GM19455 (cell line): ENCODE data around the gene OXCT2.
"Not testable (repeated sequence)": the region's sequence is repeated elsewhere in the genome, so short reads cannot be mapped to it uniquely, and the experiment has no call there.

Source experiments
- ATAC-seq: cut with Tn5 transposase; IDR thresholded peaks from one replicate; pipeline ENCODE4 v1.9.1; 2021; ENCODE audit not compliant: unreplicated experiment

The OXCT2 gene

DNA sequence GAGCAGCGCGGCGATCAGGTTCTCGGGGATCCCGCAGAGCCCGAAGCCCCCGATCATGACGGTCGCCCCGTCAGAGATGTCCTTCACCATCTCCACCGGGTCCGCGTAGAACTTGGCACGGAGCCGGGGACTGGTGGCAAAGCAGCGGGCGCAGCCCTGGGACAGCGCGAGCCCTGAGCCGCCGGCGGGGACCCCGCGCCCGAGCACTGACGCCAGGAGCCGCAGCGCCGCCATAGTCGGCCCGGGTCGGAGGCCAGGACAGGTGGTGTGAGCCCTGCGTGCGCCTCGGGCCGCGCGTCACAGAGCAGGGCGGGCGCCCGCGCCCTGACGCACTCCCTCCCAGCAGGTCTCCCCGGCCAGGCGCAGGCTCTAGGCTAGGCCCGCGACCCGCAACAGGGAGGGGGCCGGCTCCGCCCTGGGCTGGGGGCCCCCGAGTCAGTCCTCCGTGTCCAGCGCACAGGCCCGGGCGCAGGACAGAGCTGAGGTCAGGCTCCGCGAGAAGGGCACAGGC is at the start of gene OXCT2:
TSS of gene OXCT2 (minus strand) at position 327 of the 511 bp plus-strand sequence. CDS start at position 234, 93 bp downstream.
- not testable (repeated sequence) for ATAC-seq

DNA sequence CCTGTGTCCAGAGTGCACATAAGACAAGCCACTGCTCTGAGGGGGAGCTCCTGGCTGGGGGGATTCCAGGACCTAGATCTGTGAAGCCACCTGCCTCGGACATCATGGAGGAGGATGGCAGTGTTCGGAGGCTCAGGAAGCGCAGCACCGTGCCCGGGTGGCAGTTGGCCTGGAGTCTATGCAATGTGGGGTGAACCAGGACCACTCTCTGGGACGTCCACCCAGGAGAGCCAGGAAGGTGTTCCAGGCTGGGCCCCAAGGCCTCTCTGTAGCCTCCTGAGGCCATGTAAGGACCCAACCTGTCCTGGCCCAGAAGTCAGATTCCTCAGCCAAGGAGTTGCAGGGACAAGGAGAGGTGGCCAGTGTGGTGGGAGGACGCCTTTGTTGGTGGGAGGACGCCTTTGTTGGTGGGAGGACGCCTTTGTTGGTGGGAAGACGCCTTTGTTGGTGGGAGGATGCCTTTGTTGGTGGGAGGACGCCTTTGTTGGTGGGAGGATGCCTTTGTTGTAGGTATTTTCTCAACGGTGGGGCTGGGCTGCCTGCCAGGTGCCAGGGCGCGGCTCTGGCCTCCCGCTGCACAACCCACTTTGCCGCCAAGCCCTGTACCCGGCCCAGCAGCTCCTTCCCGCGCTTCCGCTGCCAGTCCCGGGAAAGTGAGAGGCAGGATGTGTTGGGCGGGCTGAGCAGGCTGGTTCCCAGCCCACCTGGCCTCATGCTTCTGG is 48.1 kb upstream of the OXCT2 start:
- no peak for ATAC-seq

DNA sequence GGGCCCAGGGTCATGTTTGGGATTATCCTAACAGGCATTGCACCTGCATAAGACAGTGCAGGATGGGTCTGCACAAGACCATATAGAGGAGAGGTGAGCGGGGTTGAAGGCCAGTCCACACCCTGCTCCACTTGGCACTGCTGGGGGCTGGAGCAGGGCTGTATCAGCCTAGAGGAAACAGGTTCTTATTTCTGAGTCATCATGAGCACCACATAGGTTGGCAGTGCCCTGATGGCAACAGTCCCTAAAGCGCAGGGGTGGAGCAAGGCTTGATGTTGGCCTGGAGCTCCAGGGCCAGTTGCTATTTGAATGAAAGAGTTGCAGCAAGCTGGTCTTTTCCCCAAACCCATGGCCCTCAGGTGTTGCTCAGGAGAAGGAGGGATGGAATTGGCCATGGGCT is 47.3 kb upstream of the OXCT2 start:
- no peak for ATAC-seq

DNA sequence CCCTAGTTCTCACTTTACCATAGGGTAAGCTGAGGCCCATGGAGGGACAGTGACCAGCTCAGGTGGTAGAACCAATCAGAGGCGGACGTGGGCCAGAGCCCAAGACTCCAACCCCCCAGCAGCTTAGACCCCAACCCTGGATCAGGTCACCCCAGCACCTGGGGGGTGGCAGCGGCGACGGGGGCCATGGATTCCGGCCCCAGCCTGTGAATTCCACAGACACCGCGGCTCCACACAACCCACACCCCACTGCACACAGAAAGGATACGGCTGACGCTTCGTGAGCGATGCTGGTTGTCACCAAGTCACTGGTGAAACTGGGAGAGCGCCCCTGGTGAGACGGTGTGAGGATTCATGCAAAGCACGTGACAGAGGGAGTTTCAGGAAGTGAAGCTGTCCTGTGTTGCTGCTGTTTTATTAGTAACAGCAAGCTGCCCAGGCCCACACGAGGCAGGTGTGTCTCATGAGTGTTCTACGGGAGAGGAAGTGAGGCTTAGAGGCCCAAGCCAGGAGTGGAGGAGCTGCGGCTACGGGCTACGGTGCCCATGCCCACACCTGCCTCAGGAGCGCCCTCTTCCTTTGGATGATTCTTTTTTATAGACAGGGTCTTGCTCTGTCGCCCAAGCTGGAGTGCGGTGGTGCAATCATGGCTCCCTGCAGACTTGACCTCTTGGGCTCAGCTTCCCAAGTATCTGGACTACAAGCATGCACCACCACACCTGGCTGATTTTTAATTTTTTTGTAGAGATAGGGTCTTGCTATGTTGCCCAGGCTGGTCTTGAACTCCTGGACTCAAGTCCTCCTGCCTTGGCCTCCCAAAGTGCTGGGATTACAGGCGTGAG is 46.2 kb upstream of the OXCT2 start:
- peak; percentile 84 for ATAC-seq

DNA sequence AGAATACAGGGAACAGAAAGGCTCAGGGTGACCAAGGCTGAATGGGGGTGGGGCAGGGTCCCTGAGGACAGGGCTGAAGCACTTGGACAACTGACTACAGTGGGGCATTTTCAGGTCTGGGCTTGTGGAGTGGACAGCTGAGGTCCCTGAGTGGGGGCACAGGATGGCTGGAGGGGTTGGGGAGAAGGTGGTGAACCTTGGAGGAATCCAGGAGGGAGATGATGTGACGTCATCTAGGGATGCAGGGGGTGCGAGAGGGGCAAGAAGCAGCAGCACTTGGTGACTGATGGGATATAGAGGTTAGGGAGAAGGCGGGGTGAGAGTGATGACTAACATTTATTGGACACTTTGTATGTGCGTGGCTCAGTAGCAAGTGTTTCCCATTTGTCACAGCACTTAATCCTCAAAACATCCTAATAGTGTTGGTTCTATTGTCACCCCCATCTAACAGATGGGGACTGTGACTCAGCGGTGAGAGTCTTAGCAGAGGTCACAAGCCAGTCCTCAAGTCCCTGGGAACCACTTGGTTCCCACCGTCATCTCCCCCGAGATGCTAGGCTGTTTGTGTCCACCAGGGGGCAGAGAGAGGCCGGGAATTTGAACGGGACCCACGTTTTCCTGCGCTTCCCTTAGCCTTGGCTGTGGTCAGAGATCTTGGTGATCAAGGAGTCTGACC is 45.4 kb upstream of the OXCT2 start:
- peak; percentile 46 for ATAC-seq

DNA sequence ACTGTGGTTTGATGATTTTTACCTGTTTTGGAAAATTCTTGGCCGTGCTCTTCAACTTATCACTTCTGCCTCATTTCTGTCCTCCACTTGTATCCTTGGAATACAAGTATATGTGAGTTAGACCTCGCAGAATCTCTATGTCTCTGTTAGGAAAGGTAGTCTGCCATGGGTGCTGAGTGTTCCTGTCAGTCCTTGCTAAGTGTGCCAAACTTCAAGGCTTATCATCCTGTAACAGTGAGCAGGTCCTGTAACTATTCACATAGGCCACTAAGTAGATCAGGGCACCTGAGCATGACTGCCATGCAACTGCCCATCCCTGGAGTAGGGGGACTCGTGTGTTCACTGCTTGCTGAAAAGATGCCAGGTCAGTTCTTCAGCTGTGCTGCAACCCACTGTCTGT is 41.8 kb upstream of the OXCT2 start:
- no peak for ATAC-seq

DNA sequence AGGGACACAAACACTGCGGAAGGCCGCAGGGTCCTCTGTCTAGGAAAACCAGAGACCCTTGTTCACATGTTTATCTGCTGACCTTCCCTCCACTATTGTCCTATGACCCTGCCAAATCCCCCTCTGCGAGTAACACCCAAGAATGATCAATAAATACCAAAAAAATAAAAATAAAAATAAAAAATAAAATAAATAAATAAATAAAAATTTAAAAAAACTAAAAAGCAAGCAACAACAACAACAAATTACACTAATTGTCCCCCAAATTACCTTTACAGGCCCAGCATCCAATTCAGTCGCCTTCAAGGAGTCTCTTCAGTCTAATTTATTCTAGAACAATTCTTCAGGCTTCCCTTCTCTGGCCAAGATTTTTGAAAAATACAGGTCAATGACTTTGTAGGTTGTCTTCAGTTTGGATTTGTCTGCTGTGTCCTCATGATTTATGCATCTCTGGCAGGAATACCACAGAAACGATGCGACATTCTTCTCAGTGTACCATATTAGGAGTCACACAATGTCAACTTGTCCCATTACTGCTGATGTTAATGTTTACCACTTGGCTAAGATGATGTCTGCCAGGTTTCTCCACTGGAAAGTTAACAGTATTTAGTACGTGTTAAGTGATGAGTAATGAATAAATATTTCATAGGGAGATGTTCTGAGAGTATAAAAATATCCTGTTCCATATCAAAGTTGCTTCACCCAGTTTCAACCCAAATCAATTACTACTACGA is 37.8 kb upstream of the OXCT2 start:
- no peak for ATAC-seq

DNA sequence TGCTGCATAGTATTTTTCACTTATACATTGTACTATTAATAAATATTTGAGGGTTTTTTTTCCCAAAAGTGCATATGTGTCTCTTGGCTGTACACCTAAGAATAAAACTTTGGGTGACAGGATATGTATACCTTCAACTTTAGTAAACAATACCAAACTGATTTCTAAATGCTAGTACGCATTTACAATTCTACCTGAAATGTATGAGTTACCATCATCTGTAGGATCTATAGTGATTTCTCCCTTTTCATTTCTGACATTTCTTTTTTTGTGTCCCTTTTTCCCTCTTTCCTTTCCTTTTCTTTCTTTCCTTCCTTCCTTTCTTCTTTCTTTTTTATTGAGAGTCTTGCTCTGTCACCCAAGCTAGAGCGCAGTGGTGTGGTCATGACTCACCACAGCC is 34.2 kb upstream of the OXCT2 start:
- ATAC-seq = no peak

DNA sequence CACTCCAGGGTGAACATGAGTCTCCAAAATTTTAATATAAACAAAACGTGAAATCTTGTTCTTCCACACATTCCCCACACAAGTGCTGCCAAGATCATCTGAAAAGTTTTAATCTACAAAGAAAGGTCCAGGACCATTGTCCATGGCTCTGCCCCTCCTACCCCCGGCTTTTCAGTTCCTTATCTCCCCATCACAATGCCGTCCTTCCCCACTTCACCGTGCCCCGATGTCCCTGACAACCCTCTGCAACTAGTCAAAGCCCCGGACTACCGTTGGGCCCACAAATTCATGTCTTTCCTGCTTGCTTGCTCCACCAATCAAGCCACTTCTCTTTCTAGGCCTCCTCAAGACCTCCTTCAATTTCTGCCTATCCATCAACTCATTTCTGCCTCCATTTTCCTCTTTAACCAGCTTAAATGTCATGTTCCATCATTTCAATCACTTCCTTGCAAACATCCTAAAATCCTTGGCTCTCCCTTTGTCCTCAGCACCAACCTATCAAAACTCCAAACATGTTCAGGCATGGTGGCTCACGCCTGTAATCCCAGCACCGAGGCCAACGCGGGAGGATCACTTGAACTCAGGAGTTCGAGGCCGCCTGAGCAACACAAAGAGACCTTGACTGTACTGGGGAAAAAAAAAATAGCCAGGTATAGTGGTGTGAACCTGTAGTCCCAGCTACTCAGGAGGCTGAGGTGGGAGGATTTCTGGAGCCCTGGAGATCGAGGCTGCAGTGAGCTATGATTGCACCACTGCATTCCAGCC is 31.5 kb upstream of the OXCT2 start:
- ATAC-seq = no peak

DNA sequence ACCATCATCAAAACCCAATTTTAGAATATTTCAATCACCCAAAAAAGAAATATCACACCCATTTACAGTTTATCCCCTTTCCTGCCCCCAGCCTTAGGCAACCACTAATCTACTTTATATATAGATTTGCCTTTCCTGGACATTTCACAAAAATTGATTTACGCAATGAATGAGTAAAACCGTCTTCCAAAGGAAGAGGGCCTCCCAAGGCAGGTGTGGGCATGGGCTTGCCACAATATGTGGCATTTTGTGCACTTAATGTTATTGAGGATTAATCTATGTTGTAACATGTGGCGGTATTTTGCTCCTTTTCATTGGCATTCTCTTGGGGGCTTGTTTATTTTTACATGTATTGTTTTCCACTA is 29.3 kb upstream of the OXCT2 start:
- ATAC-seq = no peak

DNA sequence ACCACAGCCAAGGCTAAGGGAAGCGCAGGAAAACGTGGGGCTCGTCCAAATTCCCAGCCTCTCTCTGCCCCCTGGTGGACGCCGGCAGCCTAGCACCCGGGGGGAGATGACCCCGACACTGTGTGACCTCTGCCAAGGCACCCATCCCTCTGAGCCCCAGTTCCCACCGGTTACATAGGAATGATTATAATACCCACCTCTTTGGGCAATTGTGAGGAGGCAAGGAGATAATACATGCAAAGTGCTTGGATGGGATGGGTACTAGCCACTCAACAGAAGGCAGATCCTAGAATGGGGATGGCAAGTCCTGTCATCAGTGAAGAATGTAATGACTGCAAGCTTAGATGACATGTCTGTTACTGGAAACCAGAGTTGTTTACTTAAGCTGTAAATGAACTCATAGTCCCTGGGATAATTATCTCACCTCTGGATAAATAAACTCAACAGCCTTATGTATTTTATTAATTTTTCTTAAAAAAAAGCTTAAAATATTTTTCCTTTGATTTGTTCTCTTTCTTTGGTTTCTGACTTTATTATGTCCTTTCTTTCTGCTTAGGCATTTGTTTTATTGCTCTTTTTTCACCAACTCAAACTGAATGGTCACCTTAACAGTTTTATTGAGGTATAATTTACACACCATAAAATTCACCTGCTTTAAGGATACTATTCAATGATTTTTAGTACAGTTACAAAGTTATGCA is 28.8 kb upstream of the OXCT2 start:
- peak; percentile 50 for ATAC-seq

DNA sequence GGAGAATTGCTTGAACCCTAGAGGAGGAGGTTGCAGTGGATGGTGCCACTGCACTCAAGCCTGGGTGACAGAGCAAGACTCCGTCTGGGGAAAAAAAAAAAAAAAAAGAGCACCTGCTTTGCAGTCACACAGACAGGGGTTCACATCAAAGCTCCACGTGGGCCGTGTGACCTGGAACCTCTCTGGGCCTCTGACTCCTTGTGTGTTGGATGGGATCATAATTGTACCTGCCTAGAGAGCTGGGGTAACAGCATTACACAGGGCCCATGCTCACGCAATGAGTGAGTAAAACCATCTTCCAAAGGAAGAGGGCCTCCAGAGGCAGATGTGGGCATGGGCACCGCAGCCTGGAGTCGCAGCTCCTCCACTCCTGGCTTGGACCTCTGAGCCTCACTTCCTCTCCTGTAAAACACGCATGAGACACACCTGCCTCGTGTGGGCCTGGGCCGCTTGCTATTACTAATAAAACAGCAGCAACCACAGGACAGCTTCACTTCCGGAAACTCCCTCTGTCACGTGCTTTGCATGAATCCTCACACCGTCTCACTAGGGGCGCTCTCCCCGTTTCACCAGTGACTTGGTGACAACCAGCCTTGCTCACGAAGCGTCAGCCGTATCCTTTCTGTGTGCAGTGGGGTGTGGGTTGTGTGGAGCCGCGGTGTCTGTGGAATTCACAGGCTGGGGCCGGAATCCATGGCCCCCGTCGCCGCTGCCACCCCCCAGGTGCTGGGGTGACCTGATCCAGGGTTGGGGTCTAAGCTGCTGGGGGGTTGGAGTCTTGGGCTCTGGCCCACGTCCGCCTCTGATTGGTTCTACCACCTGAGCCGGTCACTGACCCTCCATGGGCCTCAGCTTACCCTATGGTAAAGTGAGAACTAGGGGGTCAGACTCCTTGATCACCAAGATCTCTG is 28.0 kb upstream of the OXCT2 start:
- peak; percentile 82 for ATAC-seq

DNA sequence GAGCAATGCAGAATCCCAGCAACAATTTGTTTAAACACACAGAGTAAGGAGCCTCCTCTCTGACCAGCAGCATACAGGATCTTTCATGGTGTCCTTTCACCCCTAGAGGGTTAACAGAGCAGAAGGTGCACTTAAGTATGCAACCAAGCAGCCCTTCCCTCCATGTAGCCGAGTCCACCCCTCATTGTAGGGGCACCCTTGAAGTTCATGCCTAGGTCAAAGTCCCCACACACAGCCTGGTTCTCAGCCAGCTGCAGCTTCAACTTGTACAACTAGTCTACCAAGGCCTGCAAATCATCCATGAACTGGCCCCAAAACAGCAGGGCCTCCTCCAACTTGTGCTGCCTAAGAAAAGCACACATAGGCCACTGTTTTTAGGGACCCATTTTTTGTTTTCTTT is 24.5 kb upstream of the OXCT2 start:
- ATAC-seq = no peak

DNA sequence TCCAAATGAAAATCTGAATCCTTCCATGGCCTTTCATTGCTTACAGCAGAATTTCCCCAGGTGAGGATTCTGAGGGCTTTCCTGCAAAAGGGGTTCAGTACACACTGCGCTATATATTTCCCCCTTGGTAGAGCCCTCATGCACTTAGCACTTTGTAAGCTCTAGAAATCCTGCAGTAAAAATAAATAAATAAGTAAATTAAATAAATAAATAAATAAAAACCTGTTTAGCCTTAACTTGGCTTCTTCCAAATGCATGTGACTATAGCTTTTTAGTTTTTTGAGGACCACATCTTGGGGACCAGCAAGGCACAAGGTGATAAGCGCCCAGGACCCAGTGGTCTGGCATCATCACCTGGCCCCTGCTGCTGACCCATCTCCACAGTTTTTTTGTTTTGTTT is 20.7 kb upstream of the OXCT2 start:
- ATAC-seq = no peak

DNA sequence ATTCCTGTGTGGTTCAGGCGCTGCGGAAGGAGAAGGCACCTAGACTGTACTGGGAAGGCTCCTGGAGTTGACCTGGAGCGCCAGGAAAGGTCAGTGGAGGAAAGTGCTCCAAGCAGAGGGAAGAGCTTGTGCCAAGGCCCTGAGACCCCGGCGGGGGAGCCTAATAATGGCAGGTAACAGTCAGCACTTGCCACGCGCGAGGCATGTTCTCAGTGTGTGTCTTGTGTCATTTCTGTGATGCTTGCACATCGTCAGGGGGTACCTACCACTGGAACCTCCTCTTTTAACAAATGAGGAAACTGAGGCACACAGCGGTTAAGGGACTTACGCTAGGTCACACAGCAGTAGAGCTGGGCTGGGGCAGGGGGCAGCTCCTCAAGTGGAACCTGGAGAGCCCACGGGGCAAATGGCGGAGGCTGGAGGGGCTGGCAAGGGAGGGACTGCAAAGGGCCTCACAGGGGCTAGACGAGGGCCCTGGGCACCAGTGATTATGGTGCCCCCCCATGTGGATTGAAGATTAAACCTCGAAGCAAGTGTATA is 18.5 kb upstream of the OXCT2 start:
- no peak for ATAC-seq

DNA sequence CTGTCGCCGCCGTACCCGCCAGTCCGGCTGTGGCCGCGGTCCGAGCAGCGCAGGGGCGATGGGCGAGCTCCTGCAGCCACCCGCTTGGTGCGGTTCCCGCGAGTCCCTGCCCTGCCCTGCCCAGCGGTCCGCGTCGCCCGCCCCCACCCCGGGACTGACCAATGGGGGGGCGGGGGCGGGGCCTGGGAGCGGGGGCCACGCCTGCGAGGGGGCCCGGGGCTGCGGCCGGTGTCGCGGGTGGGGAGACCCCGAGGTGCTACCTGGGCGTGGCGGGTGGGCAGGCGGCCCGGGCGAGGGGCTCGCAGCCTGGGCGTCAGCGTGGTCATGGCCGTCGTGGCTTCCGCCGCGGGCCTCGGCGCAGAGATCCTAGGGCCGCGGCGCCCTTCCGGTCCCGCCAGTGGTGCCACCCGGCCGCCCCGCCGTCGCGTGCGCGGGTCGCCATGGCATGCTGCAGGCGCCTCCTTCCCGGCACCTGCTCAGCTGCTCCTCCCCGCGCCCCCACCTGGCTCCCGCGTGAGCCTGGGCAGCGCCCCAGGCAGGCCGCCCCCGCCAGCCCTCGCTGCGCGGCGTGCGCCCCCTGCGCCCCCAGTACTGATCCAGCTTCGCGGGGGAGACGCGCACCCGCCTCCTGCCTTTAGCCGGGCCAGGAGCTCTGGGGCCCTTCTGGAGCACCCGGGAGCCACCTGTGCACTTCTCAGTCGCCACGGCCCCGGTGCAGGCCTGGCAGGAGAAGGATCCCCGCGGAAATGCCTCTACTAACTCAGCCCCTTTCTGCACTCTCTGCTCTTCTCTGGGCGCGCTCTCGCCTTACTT is 17.8 kb upstream of the OXCT2 start, which contains the start of gene BMP8B:
TSS of gene BMP8B (minus strand) at position 108 of the 813 bp plus-strand sequence. CDS start 380 bp downstream, outside the sequence.
- peak; percentile 58 for ATAC-seq

DNA sequence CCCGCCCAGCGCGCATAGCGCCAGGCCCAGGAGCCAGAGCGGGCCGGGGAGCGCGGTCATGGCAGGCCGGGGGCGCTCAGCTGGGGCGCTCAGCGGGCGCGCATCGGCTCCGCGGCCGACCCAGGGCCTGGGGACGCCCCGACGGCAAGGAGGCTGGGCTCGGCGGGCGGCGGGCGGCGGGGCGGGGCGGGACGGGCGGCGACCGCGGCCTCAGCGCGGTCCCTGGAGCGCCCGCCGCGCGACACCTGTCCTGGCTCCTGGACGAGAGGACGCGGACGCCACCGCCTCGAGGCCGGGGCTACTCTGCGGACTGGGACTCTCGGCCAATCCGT is 17.2 kb upstream of the OXCT2 start:
- ATAC-seq = no peak
